SK-N-MC (cell line): Measurements from ENCODE around the gene SPATA24.
A peak's percentile ranks its signal among the peaks of the same experiment; 100 is the strongest.
"Not testable (repeated sequence)": the region's sequence is repeated elsewhere in the genome, so short reads cannot be mapped to it uniquely, and the experiment has no call there.

Source experiments
- DNase-seq: peaks from one replicate; pipeline ENCODE4 v3.0.0-alpha.2; 2011; ENCODE audit warnings: low read depth, low spot score
- H3K27ac ChIP-seq: fragments of 200-600 bp; sonication (generic); 2 replicates; pipeline ENCODE4 v1.5.1; 2016; ENCODE audit warnings: mixed run types
- H3K36me3 ChIP-seq: fragments of 200-600 bp; sonication (generic); 2 replicates; pipeline ENCODE4 v1.6.1; 2017; ENCODE audit warnings: antibody characterized with exemption, low read length, mixed read lengths; ENCODE audit not compliant: insufficient read depth
- H3K4me3 ChIP-seq: fragments of 200-600 bp; sonication (generic); 2 replicates; pipeline ENCODE4 v1.5.1; 2016
- H3K9ac ChIP-seq: fragments of 200-600 bp; sonication (generic); 2 replicates; pipeline ENCODE4 v1.8.0; 2017; ENCODE audit warnings: mixed run types, mixed read lengths; ENCODE audit not compliant: insufficient read length
- H3K9me3 ChIP-seq: fragments of 200-600 bp; sonication (generic); 2 replicates; pipeline ENCODE4 v1.6.1; 2017; ENCODE audit warnings: low read depth, mild to moderate bottlenecking, antibody characterized with exemption, low read length, moderate library complexity, mixed read lengths
- EZH2 ChIP-seq: fragments of 200-600 bp; sonication (generic); IDR thresholded peaks from one replicate; pipeline ENCODE4 v1.6.1; 2017; ENCODE audit warnings: antibody characterized with exemption
- FOXP2 ChIP-seq: optimal IDR thresholded peaks from 2 replicates; pipeline ENCODE3; 2011; ENCODE audit warnings: mild to moderate bottlenecking, moderate library complexity; ENCODE audit not compliant: insufficient read depth; ENCODE audit errors: extremely low read length, control extremely low read depth
- POLR2AphosphoS5 ChIP-seq: IDR thresholded peaks from 2 replicates; pipeline ENCODE4 v1.6.1; 2012; ENCODE audit warnings: mild to moderate bottlenecking, low read depth, low read length, borderline replicate concordance

Gene SPATA24

DNA sequence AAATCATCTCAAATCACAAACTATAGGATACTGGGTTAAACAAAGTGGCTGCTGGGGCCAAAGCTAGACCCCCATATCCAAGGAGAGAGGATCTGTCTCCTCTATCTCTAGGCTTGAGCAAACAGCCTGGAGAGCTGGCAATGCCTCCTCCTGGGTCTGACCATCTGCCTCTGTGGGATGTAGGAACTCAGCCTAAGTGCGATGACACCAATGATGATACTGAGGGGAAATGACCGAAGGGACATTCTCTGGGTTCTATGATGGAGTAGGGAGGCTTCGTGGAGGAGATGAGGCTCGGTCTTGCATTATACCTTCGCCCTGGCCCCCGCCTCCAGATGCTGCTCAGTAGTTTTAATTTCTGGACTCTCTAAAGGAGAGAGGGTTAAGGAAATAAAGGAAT lies 9.3 kb upstream of the SPATA24 start:
- H3K4me3 ChIP-seq = no peak overlapping the region
- no peak for DNase-seq
- H3K9ac ChIP-seq = no peak overlapping the region
- no peaks in the 10 kb centered on the region for H3K36me3 ChIP-seq
- no peaks in the 10 kb centered on the region for H3K9me3 ChIP-seq
- TF ChIP-seq EZH2 = no peak
- TF ChIP-seq FOXP2 = no peak
- TF ChIP-seq POLR2AphosphoS5 = no peak
- no peak overlapping the region for H3K27ac ChIP-seq

DNA sequence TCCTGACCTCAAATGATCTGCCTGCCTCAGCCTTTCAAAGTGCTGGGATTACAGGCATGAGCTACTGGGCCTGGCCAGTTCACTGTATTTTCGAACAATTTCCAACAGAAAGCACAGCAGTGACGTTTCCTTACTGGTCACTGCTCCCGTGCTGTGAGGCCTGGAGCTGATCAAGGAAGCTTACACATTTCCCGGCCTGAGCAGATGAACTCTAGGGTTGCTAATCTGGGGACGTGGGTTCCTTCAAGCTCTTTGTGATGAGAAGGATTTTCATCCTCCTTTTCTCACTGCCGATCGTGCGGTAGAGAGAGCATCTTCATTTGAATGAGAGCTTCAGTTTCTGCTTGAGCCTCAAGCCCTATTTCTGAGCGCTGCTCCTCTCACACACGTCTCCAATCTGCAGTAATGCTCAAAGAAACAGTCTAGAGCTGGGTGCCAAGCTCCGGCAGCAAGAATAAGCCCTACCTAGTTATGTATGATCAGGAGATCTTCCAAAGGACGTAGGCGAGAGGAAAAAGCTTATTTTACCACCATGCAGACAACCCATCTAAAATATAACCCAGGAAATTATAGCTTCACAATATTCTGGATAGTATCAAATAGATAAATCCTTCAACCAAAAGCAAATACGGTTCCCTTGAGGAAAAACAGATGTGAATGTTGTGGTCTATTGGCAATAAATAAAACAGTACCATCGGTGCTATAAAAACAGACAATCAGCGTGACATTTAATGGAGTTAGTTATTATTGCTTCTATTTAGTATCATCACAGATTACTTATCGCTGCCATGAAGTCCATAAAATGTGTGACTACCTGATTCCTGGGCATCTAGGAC lies 7.3 kb upstream of the SPATA24 start:
- no peak overlapping the region for H3K27ac ChIP-seq
- no peak for DNase-seq
- H3K9ac ChIP-seq = no peak overlapping the region
- TF ChIP-seq FOXP2 (peak; percentile 52), POLR2AphosphoS5 (no peak)
- no peaks in the 10 kb centered on the region for H3K9me3 ChIP-seq
- no peaks in the 10 kb centered on the region for H3K36me3 ChIP-seq
- peak overlapping the region; percentile 16; the same call in 1 of the 2 replicates for H3K4me3 ChIP-seq

DNA sequence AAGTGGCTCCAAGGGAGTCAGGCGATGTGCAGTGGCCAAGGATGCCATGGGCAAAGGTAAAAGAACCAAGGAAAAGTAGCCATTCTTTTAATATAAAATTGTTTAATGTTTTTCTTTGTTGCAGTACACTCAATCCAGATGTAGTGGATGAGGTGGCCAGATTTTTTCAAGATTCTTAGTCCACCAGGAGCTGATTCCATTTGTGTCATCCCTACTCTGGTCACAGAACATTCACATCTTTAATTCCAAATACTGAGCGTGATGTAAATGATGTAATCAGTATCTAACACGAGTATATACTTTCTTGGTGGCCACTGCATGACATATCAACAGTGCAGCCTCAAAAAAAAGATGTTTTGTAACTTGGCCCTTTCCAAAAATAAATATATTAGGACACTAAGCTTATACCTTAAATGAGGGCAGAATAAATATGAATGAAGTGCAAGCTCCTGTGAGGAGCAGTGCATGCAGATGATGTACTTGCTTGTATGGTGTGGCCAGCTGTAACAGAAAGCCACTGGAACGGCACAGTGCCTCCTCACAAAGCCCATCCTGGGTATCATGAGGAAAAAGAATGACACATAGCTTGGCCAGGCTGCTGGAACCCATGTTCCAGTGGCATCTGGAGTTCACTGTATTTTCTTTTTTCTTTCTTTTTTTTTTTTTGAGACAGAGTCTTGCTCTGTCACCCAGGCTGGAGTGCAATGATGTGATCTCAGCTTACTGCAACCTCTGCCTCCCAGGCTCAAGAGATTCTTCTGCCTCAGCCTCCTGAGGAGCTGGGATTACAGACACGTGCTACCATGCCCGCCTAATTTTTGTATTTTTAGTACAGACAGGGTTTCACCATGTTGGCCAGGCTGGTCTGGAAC lies 6.5 kb upstream of the SPATA24 start:
- no peak overlapping the region for H3K4me3 ChIP-seq
- H3K9ac ChIP-seq = no peak overlapping the region
- H3K27ac ChIP-seq = no peak overlapping the region
- H3K36me3 ChIP-seq = no peaks in the 10 kb centered on the region
- no peaks in the 10 kb centered on the region for H3K9me3 ChIP-seq
- TF ChIP-seq EZH2 = no peak
- no peak for TF ChIP-seq POLR2AphosphoS5
- no peak for TF ChIP-seq FOXP2
- DNase-seq = no peak

DNA sequence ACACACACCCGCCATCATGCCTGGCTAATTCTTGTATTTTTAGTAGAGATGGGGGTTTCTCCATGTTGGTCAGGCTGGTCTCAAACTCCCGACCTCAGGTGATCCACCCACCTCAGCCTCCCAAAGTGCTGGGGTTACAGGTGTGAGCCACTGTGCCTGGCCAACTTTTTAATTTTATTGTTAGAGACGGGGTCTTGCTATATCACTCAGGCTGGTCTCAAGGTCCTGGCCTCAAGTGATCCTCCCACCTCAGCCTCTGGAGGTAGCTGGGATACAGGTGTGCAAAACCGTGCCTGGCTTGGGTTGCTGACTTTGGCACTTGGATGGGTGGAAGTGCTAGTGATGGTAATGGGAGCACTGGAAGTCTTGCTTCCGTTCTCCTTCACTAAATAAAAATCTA lies 5.2 kb upstream of the SPATA24 start:
- H3K27ac ChIP-seq, H3K9ac ChIP-seq, H3K36me3 ChIP-seq, H3K9me3 ChIP-seq, DNase-seq, H3K4me3 ChIP-seq: not testable (repeated sequence)

DNA sequence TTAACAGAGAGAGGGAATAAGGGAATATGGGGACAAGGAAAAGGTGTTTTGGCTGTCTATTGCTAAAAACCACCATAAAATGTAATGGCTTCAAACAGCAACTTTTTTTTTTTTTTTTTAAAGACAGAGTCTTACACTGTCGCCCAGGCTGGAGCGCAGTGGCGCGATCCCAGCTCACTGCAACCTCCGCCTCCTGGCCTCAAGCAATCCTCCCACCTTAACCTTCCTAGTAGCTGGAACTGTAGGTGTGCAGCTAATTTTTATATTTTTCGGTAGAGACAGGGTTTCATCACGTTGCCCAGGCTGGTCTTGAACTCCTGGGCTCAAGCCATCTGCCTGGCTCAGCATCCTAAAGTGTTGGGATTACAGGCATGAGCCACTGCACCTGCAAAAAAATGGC lies 4.3 kb upstream of the SPATA24 start:
- Histone ChIP-seq H3K9ac (no peak overlapping the region), H3K9me3 (no peaks in the 10 kb centered on the region), H3K27ac (no peak overlapping the region), H3K36me3 (no peaks in the 10 kb centered on the region), H3K4me3 (no peak overlapping the region)
- no peak for TF ChIP-seq POLR2AphosphoS5
- TF ChIP-seq FOXP2 = no peak
- no peak for TF ChIP-seq EZH2
- no peak for DNase-seq

DNA sequence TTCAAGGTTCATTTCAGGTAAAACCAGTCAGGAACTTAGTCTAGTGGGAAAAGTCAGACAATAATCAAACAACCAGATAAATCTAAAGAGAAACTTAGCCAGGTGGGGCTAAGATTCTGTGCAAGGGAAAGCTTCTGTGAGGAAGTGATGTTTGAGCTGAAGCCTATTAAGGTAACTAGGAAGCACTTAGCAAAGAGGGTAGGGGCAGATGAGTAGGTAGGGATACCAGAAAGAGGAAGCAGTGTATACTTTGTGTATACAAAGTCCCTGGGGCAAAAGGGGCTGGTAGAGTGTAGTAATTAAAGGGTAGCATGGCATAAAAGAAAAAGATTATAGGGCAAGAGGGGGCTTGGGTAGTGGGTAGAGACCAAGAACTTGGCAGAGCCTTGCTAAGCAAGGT lies 3.6 kb upstream of the SPATA24 start:
- Histone ChIP-seq H3K9me3 (no peaks in the 10 kb centered on the region), H3K4me3 (no peak overlapping the region), H3K36me3 (no peaks in the 10 kb centered on the region), H3K27ac (no peak overlapping the region), H3K9ac (no peak overlapping the region)
- DNase-seq = no peak
- TF ChIP-seq FOXP2 = no peak
- TF ChIP-seq POLR2AphosphoS5 = no peak
- TF ChIP-seq EZH2 = no peak

DNA sequence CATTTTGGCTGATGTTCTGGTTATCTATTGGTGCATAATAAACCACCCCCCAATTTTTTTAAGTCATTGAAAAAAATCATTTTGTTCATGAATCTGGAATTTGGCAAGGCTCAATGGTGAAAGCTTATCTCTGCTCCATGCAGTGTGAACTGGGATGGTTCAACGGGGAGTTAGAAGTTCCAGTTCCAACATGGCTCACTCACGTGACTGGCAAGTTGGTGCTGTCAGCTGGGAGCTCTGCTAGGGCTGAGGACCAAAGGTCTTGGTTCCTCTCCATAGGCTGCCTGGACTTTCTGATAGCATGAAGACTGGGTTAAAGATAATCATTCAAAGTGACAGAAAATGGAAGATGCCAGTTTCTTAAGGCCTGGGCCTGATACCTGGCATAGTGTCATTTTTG lies 3.1 kb upstream of the SPATA24 start:
- Histone ChIP-seq H3K9ac (no peak overlapping the region), H3K9me3 (no peaks in the 10 kb centered on the region), H3K4me3 (no peak overlapping the region), H3K36me3 (no peaks in the 10 kb centered on the region), H3K27ac (no peak overlapping the region)
- DNase-seq = no peak
- TF ChIP-seq FOXP2 (no peak), EZH2 (no peak), POLR2AphosphoS5 (no peak)

DNA sequence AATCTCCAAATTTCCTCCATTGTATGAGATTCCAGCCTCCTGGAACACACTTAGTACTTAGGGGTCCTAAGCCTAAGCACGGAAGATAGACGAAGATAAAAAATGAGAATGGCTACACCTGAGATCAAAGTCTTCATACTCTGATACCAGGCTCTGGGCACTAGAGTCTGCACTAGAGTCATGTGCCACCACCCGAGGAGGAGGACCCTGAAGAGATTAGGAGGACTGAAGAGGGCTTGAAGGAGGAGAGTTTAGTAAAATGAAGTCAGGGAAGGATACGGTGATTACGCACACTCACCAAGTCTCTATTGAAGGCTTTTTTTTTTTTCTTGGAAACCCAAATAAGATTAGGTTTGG lies 573 bp upstream of the SPATA24 start:
- DNase-seq = no peak
- peak overlapping the region; percentile 83 for H3K4me3 ChIP-seq
- TF ChIP-seq FOXP2 (no peak), EZH2 (no peak), POLR2AphosphoS5 (no peak)

More for the DNA sequence above, 573 bp upstream of the SPATA24 start:
- Histone ChIP-seq H3K36me3 (no peaks in the 10 kb centered on the region), H3K9ac (peak overlapping the region; percentile 72), H3K27ac (peak overlapping the region; percentile 95), H3K9me3 (no peaks in the 10 kb centered on the region)
